ENCODE data around the gene GPR152.

Gene GPR152

DNA sequence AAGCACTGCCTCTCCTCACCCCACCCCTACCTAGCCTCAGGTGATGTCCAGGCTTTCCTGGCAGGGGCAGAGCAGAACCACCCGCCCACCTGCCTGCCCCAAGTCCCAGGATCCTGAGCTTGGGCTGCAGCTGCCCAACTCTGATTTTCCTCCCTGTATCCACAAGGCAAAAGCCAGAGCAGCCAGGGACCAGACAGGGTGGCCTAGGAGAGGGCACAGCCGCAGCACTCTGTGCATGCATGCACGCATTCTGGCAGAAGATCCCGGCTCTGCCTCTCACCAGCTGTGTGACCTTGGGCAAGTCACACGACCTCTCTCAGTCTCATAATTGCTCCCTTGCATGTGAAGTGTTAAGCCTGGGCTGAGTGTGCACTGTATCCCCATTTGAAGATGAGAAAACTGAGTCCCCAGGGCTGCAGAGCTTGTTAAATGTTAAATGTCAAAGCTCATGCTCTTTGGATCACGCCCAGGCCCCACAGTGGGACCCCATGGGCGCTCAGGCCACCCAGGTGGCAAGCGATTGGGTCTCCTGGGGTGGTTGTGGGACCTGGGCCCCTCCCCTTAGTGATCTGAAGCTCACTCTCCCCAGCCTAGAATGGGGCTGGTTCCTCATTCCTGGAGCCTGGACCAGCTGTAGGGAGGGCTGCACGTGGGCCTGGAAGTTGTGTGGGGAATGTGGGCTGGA is 39.9 kb downstream of the GPR152 start:
- Histone ChIP-seq H3F3A (ENCODE audit: insufficient read depth, low read length) (no peaks in the 10 kb centered on the region), H3K4me3 (ENCODE audit: low read depth, low read length, poor library complexity, severe bottlenecking) (no peak overlapping the region), H3K9me2 (ENCODE audit: low read depth, low read length) (no peaks in the 10 kb centered on the region), H3K79me2 (ENCODE audit: insufficient read depth, low read length) (no peaks in the 10 kb centered on the region), H3K9ac (ENCODE audit: low read length) (no peak overlapping the region), H3K36me3 (ENCODE audit: insufficient read depth, low read length) (peaks cover 14% of the 10 kb centered on the region; the same call in 1 of the 2 replicates), H3K27ac (ENCODE audit: low read depth, low read length, poor library complexity, severe bottlenecking) (no peak overlapping the region), H3K4me1 (ENCODE audit: insufficient read depth, low read length, severe bottlenecking) (peaks cover 69% of the 10 kb centered on the region), H3K9me3 (ENCODE audit: low read length) (no peaks in the 10 kb centered on the region), H3K4me2 (ENCODE audit: low read length) (no peak overlapping the region), H4K20me1 (ENCODE audit: insufficient read depth, low read length) (no peaks in the 10 kb centered on the region), H3K27me3 (ENCODE audit: insufficient read depth, low read length) (peaks cover 3% of the 10 kb centered on the region; the same call in 1 of the 2 replicates), H2AFZ (ENCODE audit: low read length) (no peak overlapping the region)
- TF ChIP-seq, protein P1, sequence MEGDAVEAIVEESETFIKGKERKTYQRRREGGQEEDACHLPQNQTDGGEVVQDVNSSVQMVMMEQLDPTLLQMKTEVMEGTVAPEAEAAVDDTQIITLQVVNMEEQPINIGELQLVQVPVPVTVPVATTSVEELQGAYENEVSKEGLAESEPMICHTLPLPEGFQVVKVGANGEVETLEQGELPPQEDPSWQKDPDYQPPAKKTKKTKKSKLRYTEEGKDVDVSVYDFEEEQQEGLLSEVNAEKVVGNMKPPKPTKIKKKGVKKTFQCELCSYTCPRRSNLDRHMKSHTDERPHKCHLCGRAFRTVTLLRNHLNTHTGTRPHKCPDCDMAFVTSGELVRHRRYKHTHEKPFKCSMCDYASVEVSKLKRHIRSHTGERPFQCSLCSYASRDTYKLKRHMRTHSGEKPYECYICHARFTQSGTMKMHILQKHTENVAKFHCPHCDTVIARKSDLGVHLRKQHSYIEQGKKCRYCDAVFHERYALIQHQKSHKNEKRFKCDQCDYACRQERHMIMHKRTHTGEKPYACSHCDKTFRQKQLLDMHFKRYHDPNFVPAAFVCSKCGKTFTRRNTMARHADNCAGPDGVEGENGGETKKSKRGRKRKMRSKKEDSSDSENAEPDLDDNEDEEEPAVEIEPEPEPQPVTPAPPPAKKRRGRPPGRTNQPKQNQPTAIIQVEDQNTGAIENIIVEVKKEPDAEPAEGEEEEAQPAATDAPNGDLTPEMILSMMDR (IDR thresholded peaks at IDR 0.05; ENCODE audit: low read length), result no peak

DNA sequence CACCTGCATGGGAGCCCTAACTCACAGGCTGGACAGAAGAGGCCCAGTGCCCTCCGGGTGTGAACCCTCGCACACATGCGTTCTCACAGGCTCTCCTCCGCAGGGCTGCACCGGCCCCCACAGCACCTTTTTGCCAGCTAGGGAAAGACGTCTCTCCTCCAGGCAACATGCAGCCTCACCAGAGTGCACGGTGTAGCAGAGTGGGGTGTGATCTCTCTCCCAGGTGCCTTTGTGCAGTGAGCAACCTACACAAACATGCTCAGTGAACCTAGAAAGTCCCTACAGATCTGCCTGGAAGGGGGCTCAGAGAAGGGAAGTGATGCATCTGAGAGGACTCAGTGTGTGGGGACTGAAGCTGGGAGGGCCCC is 40.8 kb downstream of the GPR152 start:
- peaks cover 71% of the 10 kb centered on the region for H3K4me1 ChIP-seq (ENCODE audit: insufficient read depth, low read length, severe bottlenecking)
- no peak overlapping the region for H3K4me3 ChIP-seq (ENCODE audit: low read depth, low read length, poor library complexity, severe bottlenecking)
- TF ChIP-seq, protein P1 (IDR thresholded peaks at IDR 0.05; ENCODE audit: low read length), result no peak
- no peak for TF ChIP-seq EZH2 (IDR thresholded peaks at IDR 0.05; ENCODE audit: borderline replicate concordance, low read length)
- H3K27me3 ChIP-seq (ENCODE audit: insufficient read depth, low read length), result peaks cover 3% of the 10 kb centered on the region; the same call in 1 of the 2 replicates
- H3K79me2 ChIP-seq (ENCODE audit: insufficient read depth, low read length), result no peaks in the 10 kb centered on the region
- no peak overlapping the region; the same call in 1 of the 2 replicates for H3K4me2 ChIP-seq (ENCODE audit: low read length)
- H3F3A ChIP-seq (ENCODE audit: insufficient read depth, low read length), result no peaks in the 10 kb centered on the region
- no peak overlapping the region for H2AFZ ChIP-seq (ENCODE audit: low read length)
- H3K9me3 ChIP-seq (ENCODE audit: low read length), result no peaks in the 10 kb centered on the region
- peaks cover 14% of the 10 kb centered on the region; the same call in 1 of the 2 replicates for H3K36me3 ChIP-seq (ENCODE audit: insufficient read depth, low read length)
- H3K27ac ChIP-seq (ENCODE audit: low read depth, low read length, poor library complexity, severe bottlenecking), result no peak overlapping the region
- no peaks in the 10 kb centered on the region for H4K20me1 ChIP-seq (ENCODE audit: insufficient read depth, low read length)
- no peaks in the 10 kb centered on the region for H3K9me2 ChIP-seq (ENCODE audit: low read depth, low read length)
- no peak overlapping the region; the same call in 1 of the 2 replicates for H3K9ac ChIP-seq (ENCODE audit: low read length)

GRCh38 chr11:67410984-67411784 is 41.3 kb downstream of the GPR152 start:
- no peak overlapping the region; the same call in 1 of the 2 replicates for H3K4me2 ChIP-seq (ENCODE audit: low read length)
- H3K9me2 ChIP-seq (ENCODE audit: low read depth, low read length), result no peaks in the 10 kb centered on the region
- no peak overlapping the region for H3K27ac ChIP-seq (ENCODE audit: low read depth, low read length, poor library complexity, severe bottlenecking)
- no peak overlapping the region for H2AFZ ChIP-seq (ENCODE audit: low read length)
- TF ChIP-seq, protein P1 (IDR thresholded peaks at IDR 0.05; ENCODE audit: low read length), result no peak
- TF ChIP-seq EZH2 (IDR thresholded peaks at IDR 0.05; ENCODE audit: borderline replicate concordance, low read length), result no peak
- H3K4me3 ChIP-seq (ENCODE audit: low read depth, low read length, poor library complexity, severe bottlenecking), result no peak overlapping the region
- H3K79me2 ChIP-seq (ENCODE audit: insufficient read depth, low read length), result no peaks in the 10 kb centered on the region
- H3K27me3 ChIP-seq (ENCODE audit: insufficient read depth, low read length), result peaks cover 3% of the 10 kb centered on the region; the same call in 1 of the 2 replicates
- no peaks in the 10 kb centered on the region for H4K20me1 ChIP-seq (ENCODE audit: insufficient read depth, low read length)
- H3K9me3 ChIP-seq (ENCODE audit: low read length), result no peaks in the 10 kb centered on the region
- H3K36me3 ChIP-seq (ENCODE audit: insufficient read depth, low read length), result peaks cover 17% of the 10 kb centered on the region; the same call in 1 of the 2 replicates
- no peaks in the 10 kb centered on the region for H3F3A ChIP-seq (ENCODE audit: insufficient read depth, low read length)
- H3K9ac ChIP-seq (ENCODE audit: low read length), result no peak overlapping the region; the same call in 1 of the 2 replicates
- H3K4me1 ChIP-seq (ENCODE audit: insufficient read depth, low read length, severe bottlenecking), result peaks cover 71% of the 10 kb centered on the region

Data from OCI-LY1 (cell line).